Lower leg skin (tissue), 3 donors: ENCODE measurements around the gene ASB4.

Source experiments
- CTCF ChIP-seq, 3 donors: fragments of 450-650 bp; IDR thresholded peaks; one replicate each; pipeline ENCODE4 v1.5.1; 2016; ENCODE audit warnings: antibody characterized with exemption in 3 of 3, mild to moderate bottlenecking in 3 of 3, moderate library complexity in 2 of 3
- POLR2A ChIP-seq, 2 donors: fragments of 450-650 bp; IDR thresholded peaks; one replicate each; pipeline ENCODE4 v1.6.1; 2016 to 2017; ENCODE audit warnings: antibody characterized with exemption in 2 of 2, mild to moderate bottlenecking in 1 of 2, moderate library complexity in 1 of 2

- no peak for TF ChIP-seq POLR2A (IDR thresholded peaks at IDR 0.05)
- TF ChIP-seq CTCF (IDR thresholded peaks at IDR 0.05): peak in 1 of 3 donors; percentile 66
These were observed 41.5 kb downstream of the ASB4 start for GRCh38 chr7:95527033-95527775.
